ENCODE results near the gene HEPHL1.

Gene HEPHL1

DNA sequence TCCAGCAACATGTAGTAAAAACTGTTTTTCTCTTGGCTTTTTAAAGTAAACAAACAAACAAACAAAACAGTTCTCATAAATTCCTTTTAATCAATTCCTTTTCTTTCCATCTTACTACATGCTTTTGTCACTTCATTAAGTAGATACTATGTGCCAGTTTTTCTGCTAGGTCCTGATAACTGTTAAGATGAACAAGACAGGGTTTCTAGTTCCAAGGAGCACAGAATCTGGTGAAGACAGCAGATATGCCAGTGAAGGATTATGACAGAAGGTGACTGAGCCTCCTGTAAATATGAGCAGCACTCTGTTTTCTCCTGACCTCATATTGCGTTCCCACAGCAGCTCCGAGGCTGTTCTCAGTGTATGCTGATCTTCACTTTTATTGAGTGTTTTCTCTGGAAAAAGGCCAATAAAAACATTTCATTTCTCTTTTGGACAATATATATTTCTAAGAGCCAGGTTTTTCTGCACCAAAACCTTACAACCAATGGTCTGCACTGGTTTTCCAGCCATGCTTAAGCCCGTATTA is 45.8 kb downstream of the HEPHL1 start:
- TF ChIP-seq, protein P1, sequence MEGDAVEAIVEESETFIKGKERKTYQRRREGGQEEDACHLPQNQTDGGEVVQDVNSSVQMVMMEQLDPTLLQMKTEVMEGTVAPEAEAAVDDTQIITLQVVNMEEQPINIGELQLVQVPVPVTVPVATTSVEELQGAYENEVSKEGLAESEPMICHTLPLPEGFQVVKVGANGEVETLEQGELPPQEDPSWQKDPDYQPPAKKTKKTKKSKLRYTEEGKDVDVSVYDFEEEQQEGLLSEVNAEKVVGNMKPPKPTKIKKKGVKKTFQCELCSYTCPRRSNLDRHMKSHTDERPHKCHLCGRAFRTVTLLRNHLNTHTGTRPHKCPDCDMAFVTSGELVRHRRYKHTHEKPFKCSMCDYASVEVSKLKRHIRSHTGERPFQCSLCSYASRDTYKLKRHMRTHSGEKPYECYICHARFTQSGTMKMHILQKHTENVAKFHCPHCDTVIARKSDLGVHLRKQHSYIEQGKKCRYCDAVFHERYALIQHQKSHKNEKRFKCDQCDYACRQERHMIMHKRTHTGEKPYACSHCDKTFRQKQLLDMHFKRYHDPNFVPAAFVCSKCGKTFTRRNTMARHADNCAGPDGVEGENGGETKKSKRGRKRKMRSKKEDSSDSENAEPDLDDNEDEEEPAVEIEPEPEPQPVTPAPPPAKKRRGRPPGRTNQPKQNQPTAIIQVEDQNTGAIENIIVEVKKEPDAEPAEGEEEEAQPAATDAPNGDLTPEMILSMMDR (IDR thresholded peaks at IDR 0.05) = no peak

DNA sequence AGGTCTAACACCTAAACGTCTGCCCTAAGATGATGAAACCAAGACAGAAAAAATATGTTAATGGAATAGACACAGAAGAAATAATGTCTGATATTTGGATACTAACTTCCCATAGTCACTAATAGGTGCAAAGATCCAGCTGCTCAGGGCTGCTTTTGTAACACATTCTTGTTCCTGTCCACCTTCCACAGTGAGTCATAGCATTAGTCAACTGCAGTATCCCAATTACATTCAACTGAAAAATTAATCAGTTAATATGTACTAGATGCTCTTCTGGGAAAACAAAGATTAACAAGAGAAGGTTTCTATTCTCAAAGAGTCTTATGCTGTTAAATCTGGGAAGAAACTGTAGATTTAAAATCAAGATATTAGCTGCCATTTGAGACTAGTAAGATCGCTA is 47.6 kb downstream of the HEPHL1 start:
- TF ChIP-seq, protein P1 (IDR thresholded peaks at IDR 0.05) = no peak

DNA sequence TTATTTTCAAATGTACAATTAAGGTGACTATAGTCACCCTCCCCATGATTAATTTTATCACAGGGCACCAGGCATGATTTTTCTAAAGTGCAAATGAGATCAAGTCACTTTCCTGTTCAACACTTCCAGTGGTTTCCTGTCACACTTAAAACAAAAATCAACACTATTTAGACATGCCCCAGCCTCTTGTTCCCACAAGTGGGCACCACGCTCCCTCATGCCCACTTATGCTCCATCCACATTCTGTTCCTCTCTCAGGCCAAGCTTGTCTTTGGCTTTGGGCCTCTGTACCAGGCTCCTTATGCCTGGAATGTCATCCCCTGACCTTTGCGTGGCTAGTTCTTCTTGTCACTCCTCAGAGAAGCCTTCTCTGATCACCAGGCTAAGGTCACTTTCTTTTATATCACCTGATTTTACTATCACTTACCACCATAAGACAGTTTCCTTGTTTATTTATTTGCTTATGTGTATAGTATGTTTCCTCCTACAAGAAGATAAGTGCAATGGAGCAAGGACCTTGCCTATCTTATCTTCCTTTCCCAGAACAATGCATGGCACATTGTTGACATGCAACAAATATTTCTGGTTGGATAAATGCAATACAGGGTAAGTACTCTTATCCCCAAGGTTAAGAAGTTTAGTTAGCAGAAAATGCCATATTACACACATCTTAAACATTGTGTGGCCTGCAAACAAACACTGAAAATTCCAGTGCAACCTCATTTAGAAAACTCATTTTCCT is 56.6 kb downstream of the HEPHL1 start:
- TF ChIP-seq, protein P1 (IDR thresholded peaks at IDR 0.05) = no peak

DNA sequence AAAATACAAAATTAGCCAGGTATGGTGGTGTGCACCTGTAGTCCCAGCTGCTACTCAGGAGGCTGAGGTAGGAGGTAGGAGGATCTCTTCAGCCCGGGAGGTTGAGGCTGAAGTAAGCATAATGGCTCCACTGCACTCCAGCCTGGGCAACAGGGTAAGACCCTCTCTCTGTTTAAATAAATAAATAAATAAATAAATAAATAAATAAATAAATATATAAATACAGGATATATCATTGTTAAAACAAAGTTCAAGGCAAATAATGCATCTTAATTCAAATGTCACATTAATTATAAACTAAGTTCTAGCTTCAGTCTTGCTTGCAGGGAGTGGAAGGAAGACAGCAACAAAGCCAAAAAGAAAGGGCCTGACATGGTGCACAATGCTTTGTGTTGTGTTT is 63.0 kb downstream of the HEPHL1 start:
- TF ChIP-seq, protein P1 (IDR thresholded peaks at IDR 0.05) = no peak

DNA sequence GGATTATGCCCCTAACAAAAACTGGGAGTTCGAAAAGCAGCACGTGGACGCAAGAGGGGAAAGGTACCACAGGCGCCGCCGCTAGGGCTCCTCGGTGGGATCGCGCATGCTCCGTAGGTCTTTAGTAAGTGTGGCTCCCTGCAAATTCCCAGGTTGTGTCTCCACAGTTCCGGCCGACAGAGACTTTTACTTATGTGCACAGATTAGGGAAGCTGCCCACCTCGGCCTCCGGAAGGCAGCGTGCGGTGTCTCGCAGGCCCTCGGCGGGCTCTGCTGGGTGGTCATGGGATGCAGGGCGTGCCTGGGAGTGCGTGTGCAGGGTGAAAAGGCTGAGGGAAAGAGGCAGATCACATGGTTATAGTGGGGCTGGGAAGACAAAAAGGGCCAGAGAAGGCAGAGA is 67.8 kb downstream of the HEPHL1 start:
- TF ChIP-seq, protein P1 (IDR thresholded peaks at IDR 0.05) = no peak

DNA sequence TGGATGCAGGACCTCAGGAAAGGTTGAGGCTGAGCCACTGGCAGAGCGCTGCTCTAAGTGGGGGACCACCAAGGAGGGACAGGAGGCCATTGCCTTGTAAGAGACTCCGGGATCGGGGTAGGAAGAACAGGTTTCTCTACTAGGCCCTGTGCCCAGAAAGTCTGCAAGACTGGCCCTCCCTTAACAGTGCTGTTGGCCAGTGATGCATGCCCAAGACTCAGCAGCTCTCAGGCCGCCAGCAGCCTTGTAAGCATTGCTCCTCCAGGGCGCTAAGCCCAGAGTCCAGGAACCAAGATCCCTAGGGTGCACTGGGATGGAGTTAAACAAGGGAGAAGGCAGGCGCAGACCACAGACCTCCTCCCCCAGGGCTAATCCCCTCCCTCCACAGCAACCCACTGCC is 68.2 kb downstream of the HEPHL1 start:
- TF ChIP-seq, protein P1 (IDR thresholded peaks at IDR 0.05) = no peak

DNA sequence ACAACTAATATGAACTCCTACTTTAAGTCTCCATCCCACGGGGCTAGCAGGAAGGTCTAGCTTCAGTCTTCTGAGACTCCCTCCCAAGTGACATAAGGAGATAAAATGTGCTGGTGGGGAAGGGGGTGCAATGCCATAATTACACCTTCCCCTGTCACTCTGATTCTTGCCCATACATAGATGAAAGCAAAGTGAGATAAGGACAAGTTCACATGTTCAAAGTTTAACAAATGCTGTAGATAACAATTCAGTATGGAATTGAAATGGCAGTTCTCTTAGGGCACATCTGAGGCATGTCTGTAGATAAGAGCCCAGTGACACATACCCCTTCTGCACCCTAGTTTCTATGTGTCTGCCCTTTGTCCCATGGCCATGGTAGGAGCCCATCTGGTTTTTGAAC is 69.2 kb downstream of the HEPHL1 start:
- TF ChIP-seq, protein P1 (IDR thresholded peaks at IDR 0.05) = no peak

Measured in LNCAP (cell line).